Activated CD8-positive, alpha-beta T cell treated with anti-CD3 and anti-CD28 coated beads for 36 hours (primary cell): Measurements from ENCODE around the gene TTC28. TPM values are rescaled to one million over a fixed set of nuclear protein-coding genes. Genes with fewer than 3 reads are reported as not detected.

Experiments used
- ATAC-seq: fragments of 200-7000 bp; cut with Tn5 transposase; one replicate; pipeline ENCODE4 v1.10.0; 2021; ENCODE audit warnings: mild to moderate bottlenecking, moderate library complexity
- CTCF ChIA-PET: fragments of 350-600 bp; sonication (Branson Sonifier 250); formaldehyde crosslinking; loops from one replicate; lab custom pipeline; 2021; ENCODE audit warnings: antibody characterized with exemption; lab: Charles Lee
- POLR2A ChIA-PET: fragments of 350-600 bp; sonication (Branson Sonifier 250); formaldehyde crosslinking; loops from one replicate; lab custom pipeline; 2021; ENCODE audit warnings: antibody characterized with exemption; lab: Charles Lee
- DNase-seq: peaks from one replicate; pipeline ENCODE4 v3.0.0-alpha.2; 2020
- H3K27ac Mint-ChIP-seq: one replicate; pipeline ENCODE4 v1.8.0; 2021; ENCODE audit warnings: mild to moderate bottlenecking, mixed read lengths
- H3K27me3 Mint-ChIP-seq: one replicate; pipeline ENCODE4 v1.8.0; 2021; ENCODE audit warnings: mixed read lengths
- H3K36me3 Mint-ChIP-seq: one replicate; pipeline ENCODE4 v1.8.0; 2021; ENCODE audit warnings: low read depth, mixed read lengths
- H3K4me1 Mint-ChIP-seq: one replicate; pipeline ENCODE4 v1.8.0; 2021; ENCODE audit warnings: low read depth, mixed read lengths
- H3K4me3 Mint-ChIP-seq: one replicate; pipeline ENCODE4 v1.8.0; 2021; ENCODE audit warnings: mild to moderate bottlenecking, moderate library complexity, mixed read lengths
- H3K9me3 Mint-ChIP-seq: one replicate; pipeline ENCODE4 v1.8.0; 2021; ENCODE audit warnings: mixed read lengths
- CTCF ChIP-seq: fragments of 200-600 bp; IDR thresholded peaks from one replicate; pipeline ENCODE4 v1.8.0; 2022; ENCODE audit warnings: antibody characterized with exemption, mild to moderate bottlenecking
- intact Hi-C: fragments of 100-400 bp; cut with micrococcal nuclease; formaldehyde crosslinking; loops from one replicate; pipeline ENCODE4 v1.10.0; 2022
- total RNA-seq, 2 experiments: library from RNA; stranded (reverse); gene quantifications; one replicate each; pipeline ENCODE4 v1.2.3, GENCODE V29; 2021

TTC28 gene
- total RNA-seq, 2 experiments from 2014 or later = 0.58 to 1.9 TPM

- Mint-ChIP-seq H3K4me3 (no peak overlapping the region), H3K27ac (no peak overlapping the region), H3K36me3 (no peaks in the 10 kb centered on the region), H3K4me1 (peaks cover under 1% of the 10 kb centered on the region), H3K27me3 (peaks cover 3% of the 10 kb centered on the region), H3K9me3 (no peaks in the 10 kb centered on the region)
- TF ChIP-seq CTCF = no peak
- DNase-seq = no peak
- ChIA-PET CTCF (no interaction called here), POLR2A (no interaction called here)
- intact Hi-C loops = no loop called here
- ATAC-seq = no peak
Measured at GRCh38 chr22:28448625-28449024, 231.0 kb downstream of the TTC28 start.

- H3K4me1 Mint-ChIP-seq = peaks cover 25% of the 10 kb centered on the region
- H3K27ac Mint-ChIP-seq = no peak overlapping the region
- H3K4me3 Mint-ChIP-seq = no peak overlapping the region
- intact Hi-C loops = no loop called here
- H3K36me3 Mint-ChIP-seq = no peaks in the 10 kb centered on the region
- H3K9me3 Mint-ChIP-seq = no peaks in the 10 kb centered on the region
- no peak for ATAC-seq
- peaks cover 8% of the 10 kb centered on the region for H3K27me3 Mint-ChIP-seq
- no peak for DNase-seq
- POLR2A ChIA-PET = no interaction called here
- CTCF ChIA-PET = interaction anchor here (0.9 to 1.0 kb wide), 2 partner anchors 393 to 396 kb away, joined by 3 to 4 read pairs; no protein-coding TSS in a partner anchor
- TF ChIP-seq CTCF = no peak
Measured at GRCh38 chr22:28444659-28445058, 235.0 kb downstream of the TTC28 start.

GRCh38 chr22:28443526-28443876 lies 236.1 kb downstream of the TTC28 start:
- H3K27me3 Mint-ChIP-seq = peaks cover 8% of the 10 kb centered on the region
- peak overlapping the region; percentile 77 for H3K4me3 Mint-ChIP-seq
- H3K36me3 Mint-ChIP-seq = no peaks in the 10 kb centered on the region
- ATAC-seq (no peak), DNase-seq (peak; percentile 39)
- H3K27ac Mint-ChIP-seq = peak overlapping the region; percentile 35
- TF ChIP-seq CTCF = no peak
- no peaks in the 10 kb centered on the region for H3K9me3 Mint-ChIP-seq
- ChIA-PET CTCF (interaction anchor here (1.1 to 2.6 kb wide), 3 partner anchors 8 to 347 kb away, joined by 4 to 11 read pairs (median 8); no protein-coding TSS in a partner anchor), POLR2A (interaction anchor here (0.6 kb wide), 2 partner anchors 16 to 1561 kb away, joined by 3 to 4 read pairs; no protein-coding TSS in a partner anchor)
- H3K4me1 Mint-ChIP-seq = peaks cover 25% of the 10 kb centered on the region
- intact Hi-C loops = no loop called here

- DNase-seq = peak; percentile 34
- H3K36me3 Mint-ChIP-seq = no peaks in the 10 kb centered on the region
- TF ChIP-seq CTCF = no peak
- ATAC-seq = peak; percentile 45
- peak overlapping the region; percentile 76 for H3K27ac Mint-ChIP-seq
- H3K4me1 Mint-ChIP-seq = peaks cover 25% of the 10 kb centered on the region
- H3K9me3 Mint-ChIP-seq = no peaks in the 10 kb centered on the region
- peak overlapping the region; percentile 77 for H3K4me3 Mint-ChIP-seq
- intact Hi-C loops = no loop called here
- ChIA-PET CTCF (interaction anchor here (0.8 to 2.6 kb wide), 9 partner anchors 8 to 414 kb away, joined by 3 to 11 read pairs (median 4); no protein-coding TSS in a partner anchor), POLR2A (interaction anchor here (0.6 kb wide), 2 partner anchors 16 to 1561 kb away, joined by 3 to 4 read pairs; no protein-coding TSS in a partner anchor)
- peaks cover 8% of the 10 kb centered on the region for H3K27me3 Mint-ChIP-seq
Measured at GRCh38 chr22:28442711-28443525, 236.7 kb downstream of the TTC28 start.

GRCh38 chr22:28442264-28442710 lies 237.4 kb downstream of the TTC28 start:
- POLR2A ChIA-PET = no interaction called here
- intact Hi-C loops = no loop called here
- H3K9me3 Mint-ChIP-seq = no peaks in the 10 kb centered on the region
- H3K4me3 Mint-ChIP-seq = peak overlapping the region; percentile 77
- CTCF ChIA-PET = interaction anchor here (0.8 to 2.6 kb wide), 9 partner anchors 9 to 413 kb away, joined by 3 to 11 read pairs (median 4); no protein-coding TSS in a partner anchor
- H3K27me3 Mint-ChIP-seq = peaks cover 8% of the 10 kb centered on the region
- H3K4me1 Mint-ChIP-seq = peaks cover 25% of the 10 kb centered on the region
- ATAC-seq (peak; percentile 94), DNase-seq (peak; percentile 87)
- TF ChIP-seq CTCF = peak; percentile 83
- no peaks in the 10 kb centered on the region for H3K36me3 Mint-ChIP-seq
- H3K27ac Mint-ChIP-seq = peak overlapping the region; percentile 76
